H1 (cell line): Measurements from ENCODE around the gene MMP19. TPM values are rescaled to one million over a fixed set of nuclear protein-coding genes. Genes with fewer than 3 reads are reported as not detected.
A peak's percentile ranks its signal among the peaks of the same experiment; 100 is the strongest.

Experiments
- CTCF ChIA-PET: fragments of 300-600 bp; sonication (Branson Sonifier 250); formaldehyde crosslinking; loops from one replicate; lab custom pipeline; 2021; ENCODE audit not compliant: partially characterized antibody; lab: Charles Lee
- POLR2A ChIA-PET: fragments of 300-600 bp; sonication (Branson Sonifier 250); formaldehyde crosslinking; loops from one replicate; lab custom pipeline; 2021; ENCODE audit warnings: inconsistent platforms; ENCODE audit not compliant: partially characterized antibody; lab: Charles Lee
- DNase-seq, 2 experiments: peaks; one replicate each; pipeline versions ENCODE4 v3.0.0 to v3.0.0-alpha.2; 2010 to 2022; ENCODE audit warnings: low spot score in 2 of 2, low read depth in 1 of 2, mixed read lengths in 1 of 2
- FAIRE-seq: peaks from 2 replicates; lab custom pipeline; 2011; peaks lifted over from hg19 to GRCh38; lab: Jason Lieb, UNC
- H2AFZ ChIP-seq: 2 replicates; pipeline ENCODE4 v1.8.1; 2012; ENCODE audit warnings: low read length, inconsistent platforms
- H2AK5ac ChIP-seq: 2 replicates; pipeline ENCODE4 v1.6.1; 2013; ENCODE audit warnings: low read depth, low read length
- H2BK120ac ChIP-seq: replicated peaks from 2 replicates; pipeline ENCODE3; 2013; ENCODE audit warnings: low read depth, low read length, inconsistent platforms
- H2BK12ac ChIP-seq: 2 replicates; pipeline ENCODE4 v1.6.1; 2013; ENCODE audit warnings: low read depth, low read length
- H2BK15ac ChIP-seq: 2 replicates; pipeline ENCODE4 v1.6.1; 2013; ENCODE audit warnings: low read length
- H2BK20ac ChIP-seq: 2 replicates; pipeline ENCODE4 v1.6.1; 2013; ENCODE audit warnings: low read length
- H2BK5ac ChIP-seq: 2 replicates; pipeline ENCODE4 v1.6.1; 2013; ENCODE audit warnings: low read depth, low read length
- H3K14ac ChIP-seq: 2 replicates; pipeline ENCODE4 v1.6.1; 2013; ENCODE audit warnings: inconsistent platforms; ENCODE audit not compliant: insufficient read length
- H3K18ac ChIP-seq: 2 replicates; pipeline ENCODE4 v1.6.1; 2013; ENCODE audit warnings: low read length; ENCODE audit errors: extremely low read depth
- H3K23ac ChIP-seq: 2 replicates; pipeline ENCODE4 v1.6.1; 2013; ENCODE audit warnings: inconsistent platforms; ENCODE audit not compliant: insufficient read length
- H3K23me2 ChIP-seq: 2 replicates; pipeline ENCODE4 v1.6.1; 2013; ENCODE audit warnings: low read depth, low read length
- H3K27ac ChIP-seq: 2 replicates; pipeline ENCODE4 v1.6.1; 2011; ENCODE audit warnings: low read depth, low read length, inconsistent platforms
- H3K27me3 ChIP-seq, 4 experiments: replicated peaks in 1 of 4; 1 replicate in 1 of 4; 2 replicates in 3 of 4; pipeline versions ENCODE4 v1.6.1 to v1.8.1; 2011 to 2013; ENCODE audit warnings: low read length in 3 of 4, mild to moderate bottlenecking in 3 of 4, inconsistent platforms in 2 of 4, mixed read lengths in 2 of 4, moderate library complexity in 1 of 4; ENCODE audit not compliant: control insufficient read depth in 3 of 4, insufficient read depth in 3 of 4; ENCODE audit errors: extremely low read depth in 1 of 4
- H3K36me3 ChIP-seq, 4 experiments: 2 replicates each; pipeline versions ENCODE4 v1.6.1 to v1.8.1; 2011 to 2013; ENCODE audit warnings: mild to moderate bottlenecking in 4 of 4, low read length in 3 of 4, moderate library complexity in 2 of 4, control low read depth in 1 of 4, inconsistent platforms in 1 of 4; ENCODE audit not compliant: insufficient read depth in 4 of 4, control insufficient read depth in 2 of 4
- H3K4ac ChIP-seq: replicated peaks from 2 replicates; pipeline ENCODE3; 2013; ENCODE audit warnings: low read length, low read depth, mixed read lengths, inconsistent platforms; ENCODE audit not compliant: insufficient read length
- H3K4me1 ChIP-seq, 4 experiments: replicated peaks in 1 of 4; 1 replicate in 1 of 4; 2 replicates in 3 of 4; pipeline versions ENCODE4 v1.6.1 to v1.8.1; 2011 to 2013; ENCODE audit warnings: low read length in 3 of 4, inconsistent platforms in 2 of 4, mixed read lengths in 1 of 4; ENCODE audit not compliant: insufficient read depth in 4 of 4, control insufficient read depth in 3 of 4
- H3K4me2 ChIP-seq, 2 experiments: 2 replicates each; pipeline versions ENCODE4 v1.6.1 to v1.8.1; 2011 to 2013; ENCODE audit warnings: low read depth in 2 of 2, low read length in 2 of 2, control low read depth in 1 of 2, inconsistent platforms in 1 of 2, mild to moderate bottlenecking in 1 of 2; ENCODE audit not compliant: insufficient read depth in 1 of 2
- H3K4me3 ChIP-seq, 4 experiments: fragments of 200-600, 300-600 bp in 1 of 4; sonication (generic), shearing (Covaris generic), sonication (Bioruptor Twin) in 1 of 4; 2 replicates each; pipeline versions ENCODE4 v1.5.1 to v1.8.1; 2011 to 2016; ENCODE audit warnings: low read length in 4 of 4, low read depth in 3 of 4, control low read depth in 2 of 4, inconsistent platforms in 2 of 4, mild to moderate bottlenecking in 2 of 4, mixed read lengths in 1 of 4, moderate library complexity in 1 of 4; ENCODE audit not compliant: insufficient read depth in 2 of 4; ENCODE audit errors: extremely low read depth in 1 of 4
- H3K56ac ChIP-seq: replicated peaks from 2 replicates; pipeline ENCODE3; 2013; ENCODE audit warnings: low read depth, mild to moderate bottlenecking, mixed read lengths, low read length, inconsistent platforms; ENCODE audit not compliant: insufficient read length
- H3K79me1 ChIP-seq: 2 replicates; pipeline ENCODE4 v1.6.1; 2013; ENCODE audit warnings: low read depth, low read length, control low read depth
- H3K79me2 ChIP-seq, 2 experiments: 2 replicates each; pipeline versions ENCODE4 v1.6.1 to v1.8.1; 2012 to 2013; ENCODE audit warnings: low read length in 2 of 2, mild to moderate bottlenecking in 2 of 2, inconsistent platforms in 1 of 2; ENCODE audit not compliant: insufficient read depth in 2 of 2, control insufficient read depth in 1 of 2
- H3K9ac ChIP-seq, 4 experiments: replicated peaks in 1 of 4; 1 replicate in 1 of 4; 2 replicates in 3 of 4; pipeline versions ENCODE4 v1.6.1 to v1.8.1; 2011 to 2013; ENCODE audit warnings: low read depth in 3 of 4, low read length in 3 of 4, control low read depth in 2 of 4, mild to moderate bottlenecking in 2 of 4, moderate library complexity in 2 of 4, inconsistent platforms in 1 of 4; ENCODE audit errors: extremely low read depth in 1 of 4
- H3K9me3 ChIP-seq, 2 experiments: 2 replicates each; pipeline versions ENCODE4 v1.6.1 to v1.8.1; 2012 to 2013; ENCODE audit warnings: mild to moderate bottlenecking in 2 of 2, moderate library complexity in 2 of 2, control low read depth in 1 of 2, inconsistent platforms in 1 of 2, low read depth in 1 of 2, low read length in 1 of 2, mixed read lengths in 1 of 2; ENCODE audit not compliant: insufficient read depth in 2 of 2
- H4K20me1 ChIP-seq, 2 experiments: replicated peaks in 1 of 2; 2 replicates each; pipeline versions ENCODE3 to v1.8.1; 2011 to 2013; ENCODE audit warnings: inconsistent platforms in 2 of 2, low read length in 2 of 2, mild to moderate bottlenecking in 1 of 2; ENCODE audit not compliant: insufficient read depth in 2 of 2, control insufficient read depth in 1 of 2
- H4K5ac ChIP-seq: 2 replicates; pipeline ENCODE4 v1.6.1; 2013; ENCODE audit warnings: low read length, low read depth, mixed read lengths, inconsistent platforms; ENCODE audit not compliant: insufficient read length
- H4K8ac ChIP-seq: 2 replicates; pipeline ENCODE4 v1.8.0; 2013; ENCODE audit warnings: mild to moderate bottlenecking, moderate library complexity, low read length, inconsistent platforms; ENCODE audit not compliant: insufficient read depth; ENCODE audit errors: extremely low read depth
- H4K91ac ChIP-seq: replicated peaks from 2 replicates; pipeline ENCODE3; 2013; ENCODE audit warnings: low read length, mixed read lengths, inconsistent platforms; ENCODE audit not compliant: insufficient read length
- CTBP2 ChIP-seq: IDR thresholded peaks from 2 replicates; pipeline ENCODE4 v1.7.0; 2011; ENCODE audit warnings: borderline replicate concordance, mild to moderate bottlenecking, moderate library complexity, mixed read lengths, low read length; ENCODE audit not compliant: insufficient read depth, insufficient read length
- FOSL1 ChIP-seq: IDR thresholded peaks from 2 replicates; pipeline ENCODE4 v1.6.1; 2011; ENCODE audit warnings: mild to moderate bottlenecking, low read depth, low read length, moderate library complexity; ENCODE audit not compliant: insufficient read depth
- GTF2F1 ChIP-seq: IDR thresholded peaks from 2 replicates; pipeline ENCODE4 v1.6.1; 2012; ENCODE audit warnings: low read depth, low read length, improper control_type of control experiment, borderline replicate concordance
- HDAC2 ChIP-seq, 2 experiments: fragments of 300-600 bp in 1 of 2; sonication (generic) in 1 of 2; IDR thresholded peaks; 2 replicates each; pipeline ENCODE4 v1.6.1; 2011 to 2012; ENCODE audit warnings: low read depth in 2 of 2, low read length in 2 of 2, mild to moderate bottlenecking in 2 of 2, moderate library complexity in 2 of 2, borderline replicate concordance in 1 of 2, inconsistent platforms in 1 of 2
- HDAC6 ChIP-seq: IDR thresholded peaks from one replicate; pipeline ENCODE4 v1.7.1; 2012; ENCODE audit warnings: low read depth, mild to moderate bottlenecking, inconsistent platforms, low read length, moderate library complexity
- JUND ChIP-seq: IDR thresholded peaks from 2 replicates; pipeline ENCODE4 v1.6.1; 2011; ENCODE audit warnings: mild to moderate bottlenecking, improper control_type of control experiment, low read length
- PHF8 ChIP-seq: fragments of 200-600 bp; sonication (generic); conservative IDR thresholded peaks from 2 replicates; pipeline ENCODE4 v1.7.1; 2012; ENCODE audit warnings: low read depth, mild to moderate bottlenecking, inconsistent platforms, low read length, moderate library complexity
- POLR2A ChIP-seq, 2 experiments: IDR thresholded peaks; 1 replicate in 1 of 2; 2 replicates in 1 of 2; pipeline ENCODE4 v1.6.1; 2011; ENCODE audit warnings: low read depth in 2 of 2, low read length in 2 of 2, mild to moderate bottlenecking in 2 of 2; ENCODE audit errors: control extremely low read depth in 1 of 2
- POLR2AphosphoS5 ChIP-seq: IDR thresholded peaks from 2 replicates; pipeline ENCODE4 v1.6.1; 2011; ENCODE audit warnings: low read depth, low read length
- TAF7 ChIP-seq: optimal IDR thresholded peaks from 2 replicates; pipeline ENCODE3; 2011; ENCODE audit warnings: low read depth, mild to moderate bottlenecking, inconsistent platforms, low read length, moderate library complexity, borderline replicate concordance
- TEAD4 ChIP-seq: IDR thresholded peaks from 2 replicates; pipeline ENCODE4 v1.6.1; 2012; ENCODE audit warnings: low read depth, low read length, inconsistent platforms, mixed read lengths
- WGBS, 2 experiments: shearing (Covaris generic) in 1 of 2; methylation state at CpG; one replicate each; pipeline versions ENCODE4 v1.1.6 to v1.1.7; 2013 to 2015; ENCODE audit warnings: low lambda C conversion rate in 2 of 2, mixed read lengths in 2 of 2, inconsistent platforms in 1 of 2, low coverage in 1 of 2, missing lambda C conversion rate in 1 of 2; ENCODE audit not compliant: insufficient replicate concordance in 2 of 2, insufficient coverage in 1 of 2, insufficient read length in 1 of 2; ENCODE audit errors: extremely low coverage in 1 of 2, missing lambda C conversion rate in 1 of 2; 5-methylcytosine and 5-hydroxymethylcytosine counted together
- polyA plus RNA-seq, 7 experiments: library from polyadenylated mRNA; depleted of rRNA in 3 of 7; stranded (reverse) in 5 of 7; unstranded in 2 of 7; fragments of >200 nt in 5 of 7; fragments of 200-250 nt in 2 of 7; gene quantifications; 1 replicate in 5 of 7; 2 replicates in 1 of 7; 4 replicates in 1 of 7; pipeline versions ENCODE4 v1.2.1 to v1.2.3, GENCODE V29; 2011 to 2013; ENCODE audit warnings: missing spikeins in 2 of 7, mixed read lengths in 2 of 7
- total RNA-seq: library from RNA; stranded (reverse); fragmentation: NEBNext Ultra II Directional; extraction: Animal tissue kit (Norgen Biotek cat#: 25700); gene quantifications from 2 replicates; pipeline ENCODE4 v1.2.1, GENCODE V29; 2021

Gene MMP19
- total and polyA plus RNA-seq, 2 of the 8 experiments (the other 6 are each of a cell fraction or from before 2014, with no cell fraction given), result 2.7 to 3.3 TPM

DNA sequence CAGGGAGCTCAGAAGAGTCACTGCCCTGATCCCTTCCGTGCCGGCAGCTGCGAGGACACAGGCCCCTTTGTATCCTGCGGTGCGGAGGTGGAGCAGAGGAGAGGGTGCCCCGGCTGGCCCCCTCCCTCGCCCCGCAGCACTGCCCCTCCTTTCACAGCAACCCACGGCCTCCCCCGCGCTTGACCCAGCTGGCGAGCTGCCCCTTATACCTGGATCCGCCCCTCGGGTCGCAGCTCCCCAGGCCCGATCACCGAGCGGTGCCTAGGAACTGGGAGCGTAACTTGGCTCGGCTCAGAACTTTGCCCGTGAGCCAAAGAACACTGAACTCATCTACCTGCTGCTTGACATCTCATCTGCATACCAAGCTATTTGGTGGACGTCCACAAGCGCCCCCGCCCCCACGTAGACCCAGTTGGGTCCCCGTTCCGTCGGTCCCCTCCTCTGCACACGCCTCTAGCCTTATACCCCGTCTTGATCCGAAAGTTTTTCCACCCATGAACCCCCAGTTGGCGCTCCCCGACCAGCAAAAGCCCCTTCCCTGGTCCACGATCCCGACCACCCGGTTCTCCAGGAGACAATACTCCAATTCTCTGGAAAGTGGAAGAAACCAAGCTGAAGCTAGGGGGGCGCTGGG is 12.7 kb downstream of the MMP19 start:
- H2BK15ac ChIP-seq, result no peak overlapping the region
- H2AFZ ChIP-seq, result no peak overlapping the region
- TF ChIP-seq JUND (no peak), PHF8 (peak; percentile 50), TEAD4 (peak; percentile 80), POLR2A (IDR thresholded peaks at IDR 0.05; ENCODE audit: control extremely low read depth in 1 of 2, low read depth in 2 of 2, low read length in 2 of 2) (peak in 1 of 2 experiments; percentile 53; a peak in 1 of 3 replicates), FOSL1 (no peak), CTBP2 (peak; percentile 24), POLR2AphosphoS5 (peak; percentile 63; the same call in 1 of the 2 replicates), TAF7 (peak; percentile 74), HDAC6 (no peak), GTF2F1 (no peak), HDAC2 (IDR thresholded peaks at IDR 0.05; ENCODE audit: borderline replicate concordance in 1 of 2, low read depth in 2 of 2, low read length in 2 of 2) (no peak)

More for the DNA sequence above, 12.7 kb downstream of the MMP19 start:
- POLR2A ChIA-PET, result interaction anchor here (0.8 to 6.2 kb wide), 39 partner anchors 11 to 328 kb away, joined by 3 to 109 read pairs (median 5); partner anchors contain the start of genes BLOC1S1, DGKA, GDF11 and IKZF4
- H2BK120ac ChIP-seq, result peak overlapping the region; percentile 93
- no peaks in the 10 kb centered on the region for H3K27me3 ChIP-seq
- peak overlapping the region; percentile 59 to 97 (median 86) for H3K4me3 ChIP-seq
- no peaks in the 10 kb centered on the region for H4K20me1 ChIP-seq
- 2% methylated on average over 34 of the region's 37 CpGs; no CpG with 5 or more reads in 1 of the 2 experiments for WGBS, 2 experiments
- H2BK12ac ChIP-seq, result no peak overlapping the region; the same call in 1 of the 2 replicates
- H3K23me2 ChIP-seq, result no peaks in the 10 kb centered on the region; the same call in 1 of the 2 replicates
- H3K9ac ChIP-seq, result peak overlapping the region; percentile 66 to 87 (median 78)
- H3K4me1 ChIP-seq, result peaks cover 1 to 16% (median 6%) of the 10 kb centered on the region in 4 experiments
- no peak overlapping the region for H2BK20ac ChIP-seq
- H3K9me3 ChIP-seq, result no peaks in the 10 kb centered on the region
- H2AK5ac ChIP-seq, result no peak overlapping the region
- H3K56ac ChIP-seq, result peak overlapping the region; percentile 88
- peak overlapping the region; percentile 87 for H3K4ac ChIP-seq
- H2BK5ac ChIP-seq, result peak overlapping the region; percentile 94
- H3K4me2 ChIP-seq, result peak overlapping the region; percentile 93 to 98
- peaks cover 5% of the 10 kb centered on the region for H3K79me1 ChIP-seq
- no peak overlapping the region for H3K23ac ChIP-seq
- peaks cover 5 to 38% of the 10 kb centered on the region in 2 experiments; a peak in 3 of 4 replicates for H3K79me2 ChIP-seq
- H4K8ac ChIP-seq, result peak overlapping the region; percentile 95; the same call in 1 of the 2 replicates
- no peak for FAIRE-seq
- H4K5ac ChIP-seq, result peak overlapping the region; percentile 88
- peak overlapping the region; percentile 92 for H3K27ac ChIP-seq
- peak overlapping the region; percentile 48 for H3K14ac ChIP-seq
- H4K91ac ChIP-seq, result peak overlapping the region; percentile 93
- DNase-seq, result peak in 1 of 2 experiments; percentile 84
- no peaks in the 10 kb centered on the region; a peak in 2 of 8 replicates for H3K36me3 ChIP-seq
- peak overlapping the region; percentile 85 for H3K18ac ChIP-seq
- CTCF ChIA-PET, result interaction anchor here (0.8 to 5.2 kb wide), 16 partner anchors 10 to 210 kb away, joined by 3 to 59 read pairs (median 4); partner anchors contain the start of genes DGKA, MMP19, ORMDL2 and PYM1
